Fibroblast of lung (primary cell): ENCODE measurements around the gene SWT1. TPM values are rescaled to one million over a fixed set of nuclear protein-coding genes. Genes with fewer than 3 reads are reported as not detected.

Experiments
- DNase-seq, 2 donors: peaks; one replicate each; pipeline versions ENCODE4 v3.0.0 to v3.0.0-alpha.2; 2010; ENCODE audit warnings: low read depth in 2 of 2
- H2AFZ ChIP-seq: 2 replicates; pipeline ENCODE4 v1.5.1; 2012; ENCODE audit warnings: low read length, control low read depth, inconsistent platforms
- H3K27ac ChIP-seq: 2 replicates; pipeline ENCODE4 v1.5.1; 2011; ENCODE audit warnings: low read length, control low read depth; ENCODE audit not compliant: insufficient read depth
- H3K27me3 ChIP-seq: 2 replicates; pipeline ENCODE4 v1.5.1; 2011; ENCODE audit warnings: mild to moderate bottlenecking, low read length; ENCODE audit not compliant: control insufficient read depth, insufficient read depth
- H3K36me3 ChIP-seq: 2 replicates; pipeline ENCODE4 v1.5.1; 2011; ENCODE audit warnings: low read length; ENCODE audit not compliant: control insufficient read depth, insufficient read depth
- H3K4me1 ChIP-seq: 2 replicates; pipeline ENCODE4 v1.5.1; 2011; ENCODE audit warnings: low read length; ENCODE audit not compliant: control insufficient read depth, insufficient read depth; ENCODE audit errors: extremely low read depth
- H3K4me2 ChIP-seq: 2 replicates; pipeline ENCODE4 v1.5.1; 2011; ENCODE audit warnings: low read length, control low read depth; ENCODE audit not compliant: insufficient read depth; ENCODE audit errors: extremely low read depth
- H3K4me3 ChIP-seq, 4 experiments: fragments of 200-600 bp in 1 of 4; sonication (generic) in 1 of 4; replicated peaks in 1 of 4; 2 replicates each; pipeline ENCODE4 v1.5.1; 2011 to 2016; ENCODE audit warnings: low read length in 4 of 4, low read depth in 3 of 4, mild to moderate bottlenecking in 3 of 4, control low read depth in 2 of 4, inconsistent platforms in 1 of 4, mixed read lengths in 1 of 4; ENCODE audit not compliant: insufficient read depth in 1 of 4; ENCODE audit errors: control extremely low read depth in 1 of 4
- H3K79me2 ChIP-seq: 2 replicates; pipeline ENCODE4 v1.5.1; 2012; ENCODE audit warnings: mild to moderate bottlenecking, low read length, inconsistent platforms; ENCODE audit not compliant: control insufficient read depth, insufficient read depth
- H3K9ac ChIP-seq: 2 replicates; pipeline ENCODE4 v1.5.1; 2011; ENCODE audit warnings: mild to moderate bottlenecking, low read length, control low read depth; ENCODE audit not compliant: insufficient read depth
- H3K9me3 ChIP-seq: 2 replicates; pipeline ENCODE4 v1.5.1; 2012; ENCODE audit warnings: low read depth, low read length; ENCODE audit not compliant: control insufficient read depth, insufficient read depth
- H4K20me1 ChIP-seq: 2 replicates; pipeline ENCODE4 v1.5.1; 2011; ENCODE audit warnings: low read length; ENCODE audit not compliant: control insufficient read depth, insufficient read depth; ENCODE audit errors: extremely low read depth
- EZH2 ChIP-seq: IDR thresholded peaks from 2 replicates; pipeline ENCODE4 v1.5.1; 2012; ENCODE audit warnings: low read length, control low read depth, mild to moderate bottlenecking; ENCODE audit errors: missing control alignments
- polyA plus RNA-seq, 2 donors: library from polyadenylated mRNA; depleted of rRNA in 1 of 2; stranded (reverse) in 1 of 2; unstranded in 1 of 2; fragments of >200 nt; gene quantifications; 2 replicates each; pipeline ENCODE4 v1.2.1, GENCODE V29; 2011 to 2012; ENCODE audit warnings: missing spikeins in 1 of 2
- total RNA-seq: library from RNA; depleted of rRNA; stranded (reverse); fragments of >200 nt; gene quantifications from 2 replicates; pipeline ENCODE4 v1.2.1, GENCODE V29; 2014
- TF ChIP-seq, protein P1 (sequence below), 2 donors: IDR thresholded peaks in 1 of 2; conservative IDR thresholded peaks in 1 of 2; 1 replicate in 1 of 2; 2 replicates in 1 of 2; pipeline ENCODE4 v1.5.1; 2011 to 2012; ENCODE audit warnings: low read length in 2 of 2, control low read depth in 1 of 2, inconsistent platforms in 1 of 2, low read depth in 1 of 2, mild to moderate bottlenecking in 1 of 2

The SWT1 gene
- total and polyA plus RNA-seq, 2 donors (not counting 1 experiment from before 2014, with no cell fraction given) = 3.4 to 8.4 TPM

- Histone ChIP-seq H3K27me3 (no peaks in the 10 kb centered on the region), H4K20me1 (no peaks in the 10 kb centered on the region), H3K9me3 (no peaks in the 10 kb centered on the region), H3K9ac (no peak overlapping the region), H3K79me2 (no peaks in the 10 kb centered on the region), H3K4me2 (no peak overlapping the region), H3K27ac (no peak overlapping the region), H3K36me3 (peaks cover 4% of the 10 kb centered on the region), H3K4me1 (no peaks in the 10 kb centered on the region), H3K4me3 (no peak overlapping the region), H2AFZ (no peak overlapping the region)
- DNase-seq = no peak
- no peak for TF ChIP-seq EZH2
- TF ChIP-seq, protein P1, sequence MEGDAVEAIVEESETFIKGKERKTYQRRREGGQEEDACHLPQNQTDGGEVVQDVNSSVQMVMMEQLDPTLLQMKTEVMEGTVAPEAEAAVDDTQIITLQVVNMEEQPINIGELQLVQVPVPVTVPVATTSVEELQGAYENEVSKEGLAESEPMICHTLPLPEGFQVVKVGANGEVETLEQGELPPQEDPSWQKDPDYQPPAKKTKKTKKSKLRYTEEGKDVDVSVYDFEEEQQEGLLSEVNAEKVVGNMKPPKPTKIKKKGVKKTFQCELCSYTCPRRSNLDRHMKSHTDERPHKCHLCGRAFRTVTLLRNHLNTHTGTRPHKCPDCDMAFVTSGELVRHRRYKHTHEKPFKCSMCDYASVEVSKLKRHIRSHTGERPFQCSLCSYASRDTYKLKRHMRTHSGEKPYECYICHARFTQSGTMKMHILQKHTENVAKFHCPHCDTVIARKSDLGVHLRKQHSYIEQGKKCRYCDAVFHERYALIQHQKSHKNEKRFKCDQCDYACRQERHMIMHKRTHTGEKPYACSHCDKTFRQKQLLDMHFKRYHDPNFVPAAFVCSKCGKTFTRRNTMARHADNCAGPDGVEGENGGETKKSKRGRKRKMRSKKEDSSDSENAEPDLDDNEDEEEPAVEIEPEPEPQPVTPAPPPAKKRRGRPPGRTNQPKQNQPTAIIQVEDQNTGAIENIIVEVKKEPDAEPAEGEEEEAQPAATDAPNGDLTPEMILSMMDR (conservative IDR thresholded peaks at IDR 0.05 in 1 of 2, IDR thresholded peaks at IDR 0.05 in 1 of 2; ENCODE audit: low read depth in 1 of 2, low read length in 2 of 2) = no peak
These were observed 138.1 kb downstream of the SWT1 start for GRCh38 chr1:185295091-185295490.

- Histone ChIP-seq H3K27me3 (no peaks in the 10 kb centered on the region), H3K9me3 (no peaks in the 10 kb centered on the region), H3K9ac (no peak overlapping the region), H3K27ac (no peak overlapping the region), H3K36me3 (peaks cover 9% of the 10 kb centered on the region), H3K79me2 (no peaks in the 10 kb centered on the region), H4K20me1 (no peaks in the 10 kb centered on the region), H3K4me3 (no peak overlapping the region), H2AFZ (no peak overlapping the region), H3K4me2 (no peak overlapping the region), H3K4me1 (no peaks in the 10 kb centered on the region)
- TF ChIP-seq, protein P1 (conservative IDR thresholded peaks at IDR 0.05 in 1 of 2, IDR thresholded peaks at IDR 0.05 in 1 of 2; ENCODE audit: low read depth in 1 of 2, low read length in 2 of 2) = no peak
- no peak for TF ChIP-seq EZH2
- DNase-seq = peak in 1 of 2 donors; percentile 39
These were observed 141.0 kb downstream of the SWT1 start for GRCh38 chr1:185297982-185298381.

DNA sequence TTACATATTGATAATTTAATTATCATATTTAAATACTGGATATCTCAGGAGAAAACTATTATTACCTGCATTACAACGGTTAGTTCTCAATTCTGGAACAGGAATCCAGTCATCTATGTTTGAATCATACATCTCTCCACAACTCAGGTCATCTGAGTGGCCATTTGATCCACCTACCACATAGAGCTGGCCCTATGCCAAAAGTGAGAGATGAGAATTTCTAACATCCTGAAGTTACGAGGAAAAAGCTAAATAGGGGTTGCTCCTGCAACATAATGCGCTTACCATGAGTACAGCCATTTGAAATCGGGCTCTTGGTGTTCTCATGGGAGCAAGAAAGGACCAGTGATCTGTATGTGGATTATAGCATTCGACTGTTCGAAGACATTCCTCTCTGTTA is 143.2 kb downstream of the SWT1 start:
- Histone ChIP-seq H2AFZ (no peak overlapping the region), H3K4me3 (no peak overlapping the region), H4K20me1 (no peaks in the 10 kb centered on the region), H3K27ac (no peak overlapping the region), H3K4me2 (no peak overlapping the region), H3K27me3 (no peaks in the 10 kb centered on the region), H3K4me1 (no peaks in the 10 kb centered on the region), H3K9ac (no peak overlapping the region), H3K79me2 (no peaks in the 10 kb centered on the region), H3K36me3 (peaks cover 8% of the 10 kb centered on the region), H3K9me3 (no peaks in the 10 kb centered on the region)
- no peak for DNase-seq
- TF ChIP-seq, protein P1 (conservative IDR thresholded peaks at IDR 0.05 in 1 of 2, IDR thresholded peaks at IDR 0.05 in 1 of 2; ENCODE audit: low read depth in 1 of 2, low read length in 2 of 2) = no peak
- TF ChIP-seq EZH2 = no peak
